Measurements from ENCODE around the gene AEN.

The AEN gene

DNA sequence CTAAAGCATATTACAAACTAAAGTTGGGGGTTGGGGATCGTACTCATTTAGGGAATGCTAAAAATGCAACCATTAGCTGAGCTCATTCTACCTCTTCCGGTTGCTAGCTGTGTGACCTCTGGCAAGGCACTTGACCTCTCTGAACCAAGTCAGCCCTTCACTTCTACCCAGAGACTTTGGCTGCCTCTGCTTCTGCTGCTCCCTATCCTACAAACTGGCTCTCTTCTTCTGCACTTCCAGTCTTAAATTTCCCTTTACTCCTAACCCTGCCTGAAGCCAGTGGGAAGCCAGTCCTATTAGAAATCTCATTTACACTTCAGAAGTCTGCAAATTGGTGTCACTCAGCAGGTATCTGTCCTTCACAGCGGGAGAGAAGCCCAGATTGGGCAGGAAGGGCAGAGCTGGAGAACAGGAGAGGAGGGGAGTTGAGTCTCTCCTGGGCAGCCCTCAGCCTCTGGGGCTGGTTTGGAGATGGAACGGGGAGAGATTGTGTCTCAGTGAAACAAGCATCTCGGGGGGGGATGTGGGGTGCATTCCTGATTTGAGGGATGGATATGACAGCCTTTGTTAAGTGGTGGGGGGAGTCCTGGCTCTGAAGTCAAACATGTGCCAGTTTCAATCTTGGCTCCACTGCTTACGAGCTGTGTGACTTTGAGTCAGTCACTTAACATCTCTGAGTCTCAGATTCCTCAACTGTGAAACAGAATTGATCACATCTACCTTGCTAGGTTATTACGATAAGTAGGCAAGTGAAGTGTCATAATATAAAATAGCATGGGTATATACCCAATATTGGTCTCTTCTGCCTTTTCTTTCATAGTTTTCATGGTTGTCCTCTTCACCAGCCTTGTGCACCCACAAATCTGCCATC, 7.8 kb upstream of the AEN start:
- no peak overlapping the region for H3K4me3 ChIP-seq (replicated peaks; ENCODE audit: low read depth, low read length)
- no peak for DNase-seq (ENCODE audit: extremely low read depth, low read depth)
- TF ChIP-seq, protein P1, sequence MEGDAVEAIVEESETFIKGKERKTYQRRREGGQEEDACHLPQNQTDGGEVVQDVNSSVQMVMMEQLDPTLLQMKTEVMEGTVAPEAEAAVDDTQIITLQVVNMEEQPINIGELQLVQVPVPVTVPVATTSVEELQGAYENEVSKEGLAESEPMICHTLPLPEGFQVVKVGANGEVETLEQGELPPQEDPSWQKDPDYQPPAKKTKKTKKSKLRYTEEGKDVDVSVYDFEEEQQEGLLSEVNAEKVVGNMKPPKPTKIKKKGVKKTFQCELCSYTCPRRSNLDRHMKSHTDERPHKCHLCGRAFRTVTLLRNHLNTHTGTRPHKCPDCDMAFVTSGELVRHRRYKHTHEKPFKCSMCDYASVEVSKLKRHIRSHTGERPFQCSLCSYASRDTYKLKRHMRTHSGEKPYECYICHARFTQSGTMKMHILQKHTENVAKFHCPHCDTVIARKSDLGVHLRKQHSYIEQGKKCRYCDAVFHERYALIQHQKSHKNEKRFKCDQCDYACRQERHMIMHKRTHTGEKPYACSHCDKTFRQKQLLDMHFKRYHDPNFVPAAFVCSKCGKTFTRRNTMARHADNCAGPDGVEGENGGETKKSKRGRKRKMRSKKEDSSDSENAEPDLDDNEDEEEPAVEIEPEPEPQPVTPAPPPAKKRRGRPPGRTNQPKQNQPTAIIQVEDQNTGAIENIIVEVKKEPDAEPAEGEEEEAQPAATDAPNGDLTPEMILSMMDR (IDR thresholded peaks at IDR 0.05; ENCODE audit: low read depth, low read length, missing control alignments): no peak

- TF ChIP-seq, protein P1 (IDR thresholded peaks at IDR 0.05; ENCODE audit: low read depth, low read length, missing control alignments): no peak
- DNase-seq (ENCODE audit: extremely low read depth, low read depth): no peak
- H3K4me3 ChIP-seq (replicated peaks; ENCODE audit: low read depth, low read length): no peak overlapping the region
Observed at GRCh38 chr15:88615303-88616107, 5.6 kb upstream of the AEN start.

DNA sequence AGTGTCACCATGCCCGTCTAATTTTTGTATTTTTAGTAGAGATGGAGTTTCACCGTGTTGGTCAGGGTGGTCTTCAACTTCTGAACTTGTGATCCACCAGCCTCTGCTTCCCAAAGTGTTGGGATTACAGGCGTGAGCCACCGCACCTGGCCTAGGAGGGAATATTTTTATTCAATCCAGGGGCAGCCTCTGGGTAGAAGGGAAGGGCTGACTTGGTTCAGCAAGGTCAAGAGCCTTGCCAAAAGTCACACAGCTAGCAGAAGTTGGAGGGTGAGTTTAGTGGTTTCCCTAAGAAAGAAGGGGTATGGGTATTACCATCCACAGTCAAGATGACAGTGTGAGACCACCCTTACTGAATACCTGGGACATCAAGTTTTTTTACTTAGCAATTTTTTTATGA, 4.9 kb upstream of the AEN start:
- H3K4me3 ChIP-seq (replicated peaks; ENCODE audit: low read depth, low read length): no peak overlapping the region
- DNase-seq (ENCODE audit: extremely low read depth, low read depth): no peak
- TF ChIP-seq, protein P1 (IDR thresholded peaks at IDR 0.05; ENCODE audit: low read depth, low read length, missing control alignments): no peak

DNA sequence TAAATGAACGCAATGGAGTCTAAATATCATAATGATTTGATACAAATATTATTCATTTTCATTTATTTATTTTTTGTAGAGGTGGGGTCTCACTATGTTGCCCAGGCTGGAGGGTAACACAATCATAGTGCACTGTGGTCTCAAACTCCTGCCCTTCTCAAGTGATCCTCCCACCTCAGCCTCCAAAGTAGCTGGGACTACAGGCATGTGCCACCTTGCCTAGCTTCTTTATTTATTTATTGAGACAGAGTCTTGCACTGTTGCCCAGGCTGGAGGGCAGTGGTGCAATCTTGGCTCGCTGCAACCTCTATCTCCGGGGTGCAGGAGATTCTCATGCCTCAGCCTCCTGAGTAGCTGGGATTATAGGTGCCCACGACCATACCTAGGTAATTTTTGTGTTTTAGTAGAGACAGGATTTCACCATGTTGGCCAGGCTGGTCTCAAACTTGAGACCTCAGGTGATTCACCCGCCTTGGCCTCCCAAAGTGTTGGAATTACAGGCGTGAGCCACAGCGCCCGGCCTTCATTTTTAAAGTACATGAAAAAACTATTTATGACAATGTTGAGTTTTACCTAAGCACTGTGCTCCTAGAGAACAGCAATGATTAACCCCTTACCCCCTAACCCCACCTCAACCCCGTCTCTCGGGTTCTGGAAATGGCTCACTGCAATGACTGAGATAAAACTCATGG, 4.0 kb upstream of the AEN start:
- H3K4me3 ChIP-seq (replicated peaks; ENCODE audit: low read depth, low read length): no peak overlapping the region
- no peak for DNase-seq (ENCODE audit: extremely low read depth, low read depth)
- TF ChIP-seq, protein P1 (IDR thresholded peaks at IDR 0.05; ENCODE audit: low read depth, low read length, missing control alignments): no peak

GRCh38 chr15:88617790-88618189, 3.4 kb upstream of the AEN start:
- DNase-seq (ENCODE audit: extremely low read depth, low read depth): no peak
- no peak overlapping the region for H3K4me3 ChIP-seq (replicated peaks; ENCODE audit: low read depth, low read length)
- TF ChIP-seq, protein P1 (IDR thresholded peaks at IDR 0.05; ENCODE audit: low read depth, low read length, missing control alignments): no peak

DNA sequence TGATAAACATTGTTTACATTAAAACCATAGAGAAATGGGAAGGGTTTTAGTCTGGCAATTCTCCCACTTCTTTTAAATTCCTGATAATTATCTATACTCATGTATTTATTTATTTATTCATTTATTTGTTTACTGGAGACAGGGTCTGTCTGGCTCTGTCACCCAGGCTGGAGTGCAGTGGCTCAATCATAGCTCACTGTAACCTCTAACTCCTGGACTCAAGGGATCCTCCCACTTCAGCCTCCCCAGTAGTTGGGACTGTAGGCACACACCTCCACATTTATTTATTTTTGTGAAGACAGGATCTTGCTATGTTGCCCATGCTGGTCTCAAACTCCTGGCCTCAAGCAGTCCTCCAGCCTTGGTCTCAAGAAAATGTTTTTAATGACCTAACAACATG, 2.5 kb upstream of the AEN start:
- TF ChIP-seq, protein P1 (IDR thresholded peaks at IDR 0.05; ENCODE audit: low read depth, low read length, missing control alignments): no peak
- DNase-seq (ENCODE audit: extremely low read depth, low read depth): no peak
- no peak overlapping the region for H3K4me3 ChIP-seq (replicated peaks; ENCODE audit: low read depth, low read length)

Data from HFF-Myc (cell line).